HL-60 (cell line): ENCODE measurements around the gene CTIF.
"Not testable (repeated sequence)": the region's sequence is repeated elsewhere in the genome, so short reads cannot be mapped to it uniquely, and the experiment has no call there.

ENCODE experiments used
- DNase-seq, 2 experiments: peaks; one replicate each; pipeline ENCODE4 v3.0.0-alpha.2; 2010 to 2020; ENCODE audit warnings: low read depth in 1 of 2, low spot score in 1 of 2
- H3K27ac ChIP-seq: fragments of 250-450 bp; sonication (Bioruptor Pico); replicated peaks from 2 replicates; pipeline ENCODE4 v1.5.1; 2020; ENCODE audit warnings: mild to moderate bottlenecking, moderate library complexity
- H3K27me3 ChIP-seq: fragments of 250-450 bp; sonication (Bioruptor Pico); 2 replicates; pipeline ENCODE4 v1.5.1; 2021; ENCODE audit warnings: mild to moderate bottlenecking, moderate library complexity; ENCODE audit not compliant: insufficient read depth, poor library complexity, severe bottlenecking
- H3K4me3 ChIP-seq: replicated peaks from 2 replicates; pipeline ENCODE4 v1.5.1; 2011; ENCODE audit warnings: mild to moderate bottlenecking, control low read depth, low read length; ENCODE audit not compliant: insufficient read depth
- CTCF ChIP-seq: IDR thresholded peaks from one replicate; pipeline ENCODE4 v1.5.1; 2011; ENCODE audit warnings: low read length, control low read depth, inconsistent platforms; ENCODE audit not compliant: insufficient read depth
- GABPA ChIP-seq: IDR thresholded peaks from 2 replicates; pipeline ENCODE4 v1.6.1; 2012; ENCODE audit warnings: low read depth
- POLR2AphosphoS5 ChIP-seq: IDR thresholded peaks from 2 replicates; pipeline ENCODE4 v1.6.1; 2012; ENCODE audit warnings: low read depth
- REST ChIP-seq: IDR thresholded peaks from 2 replicates; pipeline ENCODE4 v1.6.1; 2012; ENCODE audit warnings: low read depth; ENCODE audit not compliant: insufficient replicate concordance
- SPI1 ChIP-seq: IDR thresholded peaks from 2 replicates; pipeline ENCODE4 v1.6.1; 2012; ENCODE audit warnings: low read depth, mild to moderate bottlenecking, borderline replicate concordance

CTIF gene

GRCh38 chr18:48869591-48869990 lies 330.8 kb downstream of the CTIF start:
- H3K27ac ChIP-seq, result no peak overlapping the region
- no peak for DNase-seq
- TF ChIP-seq POLR2AphosphoS5 (no peak), REST (no peak), GABPA (no peak), SPI1 (no peak), CTCF (no peak)
- no peak overlapping the region for H3K4me3 ChIP-seq
- no peaks in the 10 kb centered on the region for H3K27me3 ChIP-seq

GRCh38 chr18:48870926-48871325 lies 332.1 kb downstream of the CTIF start:
- H3K27ac ChIP-seq, H3K27me3 ChIP-seq, DNase-seq, H3K4me3 ChIP-seq: not testable (repeated sequence)

- TF ChIP-seq CTCF, result no peak
- no peak for TF ChIP-seq REST
- no peak for TF ChIP-seq POLR2AphosphoS5
- TF ChIP-seq SPI1, result no peak
- TF ChIP-seq GABPA, result no peak
- Histone ChIP-seq H3K27ac (no peak overlapping the region), H3K4me3 (no peak overlapping the region), H3K27me3 (no peaks in the 10 kb centered on the region)
- DNase-seq, result no peak
Observed at GRCh38 chr18:48871391-48872166, 332.7 kb downstream of the CTIF start.

GRCh38 chr18:48872234-48873145 lies 333.7 kb downstream of the CTIF start:
- H3K27me3 ChIP-seq, result no peaks in the 10 kb centered on the region
- no peak for DNase-seq
- H3K4me3 ChIP-seq, result no peak overlapping the region
- TF ChIP-seq GABPA, result no peak
- no peak for TF ChIP-seq POLR2AphosphoS5
- no peak for TF ChIP-seq SPI1
- H3K27ac ChIP-seq, result no peak overlapping the region
